Breast epithelium (tissue), 4 donors: Measurements from ENCODE around the gene MYLK. TPM values are rescaled to one million over a fixed set of nuclear protein-coding genes. Genes with fewer than 3 reads are reported as not detected.

ENCODE experiments used
- DNase-seq, 2 donors: peaks; one replicate each; pipeline ENCODE4 v3.0.0-alpha.2; 2019; ENCODE audit warnings: low spot score in 2 of 2
- H3K27ac ChIP-seq, 2 donors: fragments of 200-600 bp; sonication (generic) in 1 of 2; one replicate each; pipeline ENCODE4 v1.5.1; 2016 to 2019; ENCODE audit warnings: mild to moderate bottlenecking in 1 of 2
- H3K27me3 ChIP-seq, 2 donors: fragments of 200-600 bp; sonication (generic) in 1 of 2; one replicate each; pipeline versions ENCODE4 v1.5.1 to v1.6.0; 2017 to 2019; ENCODE audit warnings: control low read depth in 1 of 2, mild to moderate bottlenecking in 1 of 2
- H3K36me3 ChIP-seq: fragments of 200-600 bp; one replicate; pipeline ENCODE4 v1.5.1; 2019
- H3K4me1 ChIP-seq, 2 donors: fragments of 200-600 bp; sonication (generic); one replicate each; pipeline ENCODE4 v1.5.1; 2016 to 2019; ENCODE audit warnings: control low read depth in 1 of 2
- H3K4me3 ChIP-seq, 3 donors: fragments of 200-600 bp; sonication (generic); 1 replicate in 2 of 3; 2 replicates in 1 of 3; pipeline ENCODE4 v1.5.1; 2016 to 2019; ENCODE audit warnings: mild to moderate bottlenecking in 3 of 3, moderate library complexity in 2 of 3
- H3K9me3 ChIP-seq, 2 donors: fragments of 200-600 bp; sonication (generic) in 1 of 2; one replicate each; pipeline ENCODE4 v1.5.1; 2016 to 2019; ENCODE audit warnings: control low read depth in 1 of 2
- CTCF ChIP-seq, 3 donors: fragments of 450-650 bp; IDR thresholded peaks; one replicate each; pipeline ENCODE4 v1.5.1; 2016 to 2017; ENCODE audit warnings: antibody characterized with exemption in 3 of 3, mild to moderate bottlenecking in 3 of 3, moderate library complexity in 3 of 3
- POLR2A ChIP-seq: fragments of 450-650 bp; IDR thresholded peaks from one replicate; pipeline ENCODE4 v1.6.1; 2016; ENCODE audit warnings: antibody characterized with exemption, mild to moderate bottlenecking, moderate library complexity
- POLR2AphosphoS5 ChIP-seq, 3 donors: sonication (generic); formaldehyde crosslinking; IDR thresholded peaks; one replicate each; pipeline ENCODE4 v1.6.1; 2017; ENCODE audit warnings: antibody characterized with exemption in 3 of 3
- intact Hi-C: fragments of 100-400 bp; cut with DNase I; formaldehyde crosslinking; loops from one replicate; pipeline ENCODE4 v1.15.1; 2023; ENCODE audit warnings: low total_unique reads
- total RNA-seq, 3 donors: library from RNA; depleted of rRNA; stranded (reverse); fragments of >200 nt; gene quantifications; one replicate each; pipeline ENCODE4 v1.1.0, GENCODE V29; 2016

The MYLK gene
- total RNA-seq, 3 donors from 2014 or later, result 87.2 to 188 (median 181) TPM

DNA sequence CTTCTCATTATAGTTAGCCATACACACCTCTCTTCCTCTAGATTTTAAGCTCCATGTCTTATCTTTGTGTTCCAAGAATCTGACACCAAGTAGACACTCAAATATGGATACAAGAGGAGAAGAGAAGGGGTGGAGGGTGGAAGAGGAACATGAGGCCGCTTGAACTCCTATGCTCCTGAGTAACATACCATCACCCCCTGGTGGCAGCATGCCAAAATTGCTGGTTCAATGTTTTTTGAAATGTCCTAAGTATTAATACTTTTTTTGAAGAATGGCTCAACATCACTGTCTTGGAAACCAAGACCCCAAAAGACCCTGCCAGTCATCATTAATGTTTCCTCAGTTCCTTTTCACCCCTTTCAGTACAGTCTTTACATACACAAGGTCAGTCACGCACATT lies 227.4 kb downstream of the MYLK start:
- no peak overlapping the region for H3K4me3 ChIP-seq
- H3K27me3 ChIP-seq, result no peaks in the 10 kb centered on the region
- H3K27ac ChIP-seq, result peak overlapping the region in 1 of 2 donors; percentile 61
- TF ChIP-seq POLR2AphosphoS5 (IDR thresholded peaks at IDR 0.05), result no peak
- no peak for TF ChIP-seq CTCF (IDR thresholded peaks at IDR 0.05)
- H3K4me1 ChIP-seq, result peaks cover 14 to 16% of the 10 kb centered on the region in 2 donors
- no peaks in the 10 kb centered on the region for H3K9me3 ChIP-seq
- DNase-seq, result no peak
- no peaks in the 10 kb centered on the region for H3K36me3 ChIP-seq
- intact Hi-C loops, result no loop called here

DNA sequence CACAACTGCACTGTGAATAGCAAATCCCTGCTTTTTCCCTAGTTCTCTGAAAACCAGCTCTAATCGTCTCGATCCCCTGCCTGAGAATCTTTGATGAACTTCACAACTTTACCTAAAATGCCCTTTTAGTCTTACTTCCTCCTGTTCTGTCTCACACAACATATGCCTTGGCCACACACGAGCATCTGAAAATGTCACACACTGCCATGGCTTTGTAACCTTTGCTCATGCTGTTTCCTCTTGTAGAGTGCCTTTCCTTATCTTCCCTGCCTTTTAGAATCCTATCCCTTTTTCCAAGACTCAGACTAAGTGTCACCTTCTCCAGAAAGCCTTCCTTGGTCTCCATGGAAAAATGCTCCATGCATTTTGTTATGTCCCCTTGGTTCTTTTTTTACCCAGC lies 227.9 kb downstream of the MYLK start:
- H3K9me3 ChIP-seq, result no peaks in the 10 kb centered on the region
- H3K27ac ChIP-seq, result peak overlapping the region in 1 of 2 donors; percentile 61
- no peak for TF ChIP-seq CTCF (IDR thresholded peaks at IDR 0.05)
- H3K27me3 ChIP-seq, result no peaks in the 10 kb centered on the region
- H3K4me1 ChIP-seq, result peaks cover 10 to 16% of the 10 kb centered on the region in 2 donors
- no peak for DNase-seq
- no peak overlapping the region for H3K4me3 ChIP-seq
- no peaks in the 10 kb centered on the region for H3K36me3 ChIP-seq
- intact Hi-C loops, result no loop called here

GRCh38 chr3:123655400-123655799 lies 228.7 kb downstream of the MYLK start:
- Histone ChIP-seq H3K27ac (peak overlapping the region; percentile 12 to 61), H3K4me1 (peaks cover 10 to 16% of the 10 kb centered on the region in 2 donors), H3K4me3 (no peak overlapping the region), H3K36me3 (no peaks in the 10 kb centered on the region), H3K27me3 (no peaks in the 10 kb centered on the region), H3K9me3 (no peaks in the 10 kb centered on the region)
- TF ChIP-seq POLR2A (no peak), CTCF (IDR thresholded peaks at IDR 0.05) (no peak), POLR2AphosphoS5 (IDR thresholded peaks at IDR 0.05) (no peak)
- intact Hi-C loops, result no loop called here
- no peak for DNase-seq

- H3K4me1 ChIP-seq, result peaks cover 0 to 16% of the 10 kb centered on the region in 2 donors
- peak overlapping the region; percentile 80 to 93 for H3K27ac ChIP-seq
- no peaks in the 10 kb centered on the region for H3K9me3 ChIP-seq
- intact Hi-C loops, result loop anchor here (5.0 kb wide), 1 partner anchor 139 kb away; no protein-coding TSS in a partner anchor
- H3K27me3 ChIP-seq, result no peaks in the 10 kb centered on the region
- H3K36me3 ChIP-seq, result no peaks in the 10 kb centered on the region
- no peak overlapping the region for H3K4me3 ChIP-seq
- TF ChIP-seq POLR2AphosphoS5 (IDR thresholded peaks at IDR 0.05) (peak in 1 of 3 donors; percentile 48), CTCF (IDR thresholded peaks at IDR 0.05) (no peak)
- DNase-seq, result peak in 1 of 2 donors; percentile 70
Observed at GRCh38 chr3:123653221-123653682, 230.9 kb downstream of the MYLK start.

DNA sequence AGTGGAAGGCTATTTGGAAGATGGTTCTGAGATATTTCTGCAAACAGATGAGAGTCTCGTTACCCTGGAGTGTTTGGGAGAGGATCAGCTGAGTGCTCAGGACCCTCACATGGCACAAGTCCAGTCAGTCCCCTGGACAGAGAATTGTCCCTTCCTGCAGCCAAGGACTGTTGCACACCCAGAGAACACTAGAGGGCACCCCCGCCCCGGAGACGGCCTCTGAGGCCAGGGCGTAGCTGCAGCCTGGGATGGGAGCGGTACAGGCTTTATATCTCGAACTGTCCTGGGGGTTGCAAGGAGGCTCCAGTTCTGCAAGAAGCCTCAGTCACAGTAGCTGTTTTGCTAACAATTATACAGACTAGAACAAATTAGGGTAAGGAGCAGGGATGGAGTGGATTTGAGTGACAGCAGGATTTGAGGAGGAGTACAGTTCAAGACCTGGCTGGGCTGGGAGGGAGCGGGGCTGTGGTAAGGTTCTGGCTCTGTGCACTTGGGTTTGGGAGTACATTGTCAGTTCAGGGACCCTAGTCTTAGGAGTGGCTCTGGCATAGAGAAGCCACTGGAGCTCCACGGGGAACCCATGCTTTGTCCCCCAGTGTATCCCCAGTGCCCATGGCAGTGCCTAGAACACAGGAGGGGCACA lies 231.7 kb downstream of the MYLK start:
- Histone ChIP-seq H3K4me3 (no peak overlapping the region), H3K36me3 (no peaks in the 10 kb centered on the region), H3K9me3 (no peaks in the 10 kb centered on the region), H3K27ac (peak overlapping the region; percentile 80 to 93), H3K27me3 (no peaks in the 10 kb centered on the region), H3K4me1 (peaks cover 0 to 16% of the 10 kb centered on the region in 2 donors)
- intact Hi-C loops, result loop anchor here (5.0 kb wide), 1 partner anchor 140 kb away; no protein-coding TSS in a partner anchor
- DNase-seq, result peak; percentile 62 to 72
- TF ChIP-seq POLR2AphosphoS5 (IDR thresholded peaks at IDR 0.05), result no peak
- peak in 2 of 3 donors; percentile 84 to 88 for TF ChIP-seq CTCF (IDR thresholded peaks at IDR 0.05)
